RWPE2 (cell line): ENCODE data around the gene COPA.

ENCODE experiments used
- ATAC-seq: fragments of 200-7000 bp; cut with Tn5 transposase; 3 replicates; pipeline ENCODE4 v1.9.1; 2021; ENCODE audit warnings: low read depth
- DNase-seq: peaks from one replicate; pipeline ENCODE4 v3.0.0-alpha.2; 2020; ENCODE audit warnings: low spot score
- H3K27ac ChIP-seq: fragments of 450-650 bp; 2 replicates; pipeline ENCODE4 v1.5.1; 2017; ENCODE audit warnings: mild to moderate bottlenecking; ENCODE audit not compliant: poor library complexity, severe bottlenecking
- H3K27me3 ChIP-seq: fragments of 250-450 bp; sonication (Bioruptor Pico); 2 replicates; pipeline ENCODE4 v1.5.1; 2021; ENCODE audit warnings: mild to moderate bottlenecking, moderate library complexity; ENCODE audit not compliant: insufficient read depth, poor library complexity, severe bottlenecking
- H3K36me3 ChIP-seq: fragments of 250-450 bp; sonication (Bioruptor Pico); 2 replicates; pipeline ENCODE4 v1.5.1; 2020; ENCODE audit warnings: low read depth, mild to moderate bottlenecking, moderate library complexity
- H3K4me1 ChIP-seq: fragments of 250-450 bp; sonication (Bioruptor Pico); 2 replicates; pipeline ENCODE4 v1.5.1; 2021; ENCODE audit warnings: mild to moderate bottlenecking, moderate library complexity; ENCODE audit not compliant: insufficient read depth, poor library complexity, severe bottlenecking
- H3K4me3 ChIP-seq: fragments of 250-450 bp; sonication (Bioruptor Pico); 2 replicates; pipeline ENCODE4 v1.5.1; 2021; ENCODE audit warnings: mild to moderate bottlenecking, moderate library complexity; ENCODE audit not compliant: severe bottlenecking
- H3K9me3 ChIP-seq: fragments of 250-450 bp; sonication (Bioruptor Pico); 2 replicates; pipeline ENCODE4 v1.5.1; 2021; ENCODE audit warnings: mild to moderate bottlenecking, moderate library complexity; ENCODE audit not compliant: severe bottlenecking
- TF ChIP-seq, protein P1 (sequence below): fragments of 450-650 bp; IDR thresholded peaks from one replicate; pipeline ENCODE4 v1.5.1; 2017; ENCODE audit warnings: mild to moderate bottlenecking, moderate library complexity; ENCODE audit not compliant: poor library complexity, severe bottlenecking

COPA gene

GRCh38 chr1:160358073-160358472 lies 15.0 kb upstream of the COPA start:
- Histone ChIP-seq H3K4me1 (no peaks in the 10 kb centered on the region), H3K4me3 (no peak overlapping the region), H3K27me3 (no peaks in the 10 kb centered on the region), H3K27ac (no peak overlapping the region), H3K9me3 (no peaks in the 10 kb centered on the region), H3K36me3 (peaks cover 54% of the 10 kb centered on the region)
- DNase-seq (no peak), ATAC-seq (no peak)
- TF ChIP-seq, protein P1, sequence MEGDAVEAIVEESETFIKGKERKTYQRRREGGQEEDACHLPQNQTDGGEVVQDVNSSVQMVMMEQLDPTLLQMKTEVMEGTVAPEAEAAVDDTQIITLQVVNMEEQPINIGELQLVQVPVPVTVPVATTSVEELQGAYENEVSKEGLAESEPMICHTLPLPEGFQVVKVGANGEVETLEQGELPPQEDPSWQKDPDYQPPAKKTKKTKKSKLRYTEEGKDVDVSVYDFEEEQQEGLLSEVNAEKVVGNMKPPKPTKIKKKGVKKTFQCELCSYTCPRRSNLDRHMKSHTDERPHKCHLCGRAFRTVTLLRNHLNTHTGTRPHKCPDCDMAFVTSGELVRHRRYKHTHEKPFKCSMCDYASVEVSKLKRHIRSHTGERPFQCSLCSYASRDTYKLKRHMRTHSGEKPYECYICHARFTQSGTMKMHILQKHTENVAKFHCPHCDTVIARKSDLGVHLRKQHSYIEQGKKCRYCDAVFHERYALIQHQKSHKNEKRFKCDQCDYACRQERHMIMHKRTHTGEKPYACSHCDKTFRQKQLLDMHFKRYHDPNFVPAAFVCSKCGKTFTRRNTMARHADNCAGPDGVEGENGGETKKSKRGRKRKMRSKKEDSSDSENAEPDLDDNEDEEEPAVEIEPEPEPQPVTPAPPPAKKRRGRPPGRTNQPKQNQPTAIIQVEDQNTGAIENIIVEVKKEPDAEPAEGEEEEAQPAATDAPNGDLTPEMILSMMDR = no peak

DNA sequence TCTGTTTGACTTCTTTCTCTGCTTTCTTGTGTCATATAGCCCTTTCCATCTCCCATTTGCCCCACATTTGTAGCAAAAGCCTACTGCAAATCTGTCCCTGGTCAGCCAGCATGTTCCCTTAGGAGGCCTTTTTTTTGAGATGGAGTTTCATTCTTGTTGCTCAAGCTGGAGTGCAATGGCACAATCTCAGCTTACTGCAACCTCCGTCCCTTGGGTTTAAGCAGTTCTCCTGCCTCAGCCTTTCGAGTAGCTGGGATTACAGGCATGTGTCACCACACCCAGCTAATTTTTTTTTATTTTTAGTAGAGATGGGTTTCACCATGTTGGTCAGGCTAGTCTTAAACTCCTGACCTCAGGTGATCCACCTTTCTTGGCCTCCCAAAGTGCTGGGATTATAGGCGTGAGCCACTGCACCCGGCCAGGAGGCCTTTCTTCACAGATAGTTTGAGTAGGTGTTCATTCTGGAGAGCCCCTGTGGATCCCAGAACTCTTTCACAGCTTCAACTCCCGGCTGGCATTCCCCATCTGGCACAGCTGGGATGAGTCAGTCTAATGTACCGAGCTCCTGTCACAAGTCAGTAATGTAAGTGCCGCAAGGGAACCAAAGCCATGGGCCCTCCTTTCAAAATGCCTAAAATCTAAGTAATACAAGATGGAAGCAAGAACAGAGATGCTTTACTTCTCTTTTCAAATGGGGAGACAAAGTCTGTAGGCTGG lies 14.4 kb upstream of the COPA start:
- no peak overlapping the region for H3K4me3 ChIP-seq
- H3K4me1 ChIP-seq = no peaks in the 10 kb centered on the region
- TF ChIP-seq, protein P1 = no peak
- H3K27ac ChIP-seq = no peak overlapping the region
- DNase-seq = no peak
- ATAC-seq = no peak
- no peaks in the 10 kb centered on the region for H3K9me3 ChIP-seq
- no peaks in the 10 kb centered on the region for H3K27me3 ChIP-seq
- H3K36me3 ChIP-seq = peaks cover 60% of the 10 kb centered on the region

DNA sequence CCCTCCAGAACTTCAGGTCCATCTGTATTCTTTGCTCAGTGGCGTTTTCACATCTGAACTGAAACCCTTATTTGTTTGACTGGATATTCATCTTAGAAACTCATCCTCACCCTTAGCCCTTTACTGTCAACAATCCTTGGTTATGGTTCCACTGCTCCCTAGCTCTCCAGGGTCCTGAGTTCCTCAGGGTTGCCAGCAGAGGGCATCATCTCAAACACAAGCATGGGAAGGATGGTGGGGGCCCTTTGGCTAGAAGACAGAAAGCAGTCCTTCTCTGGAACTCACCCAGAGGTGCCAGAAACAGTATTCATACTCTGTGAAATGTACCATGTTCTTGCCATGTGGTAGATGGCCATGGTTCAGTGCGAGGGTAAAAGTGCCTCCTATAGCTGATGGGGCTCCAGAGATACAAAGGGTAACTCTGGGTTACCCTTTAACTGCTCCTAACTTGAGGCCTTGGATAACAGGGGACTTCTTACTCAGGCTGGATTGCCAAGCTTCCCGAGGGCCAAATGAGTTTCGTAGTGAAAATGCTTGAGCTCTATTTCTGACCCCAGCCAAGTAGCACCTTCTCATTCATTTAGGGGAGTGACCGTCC lies 11.4 kb upstream of the COPA start:
- no peaks in the 10 kb centered on the region for H3K4me1 ChIP-seq
- H3K27ac ChIP-seq = no peak overlapping the region
- no peaks in the 10 kb centered on the region for H3K9me3 ChIP-seq
- no peaks in the 10 kb centered on the region for H3K27me3 ChIP-seq
- TF ChIP-seq, protein P1 = peak; percentile 43
- H3K4me3 ChIP-seq = no peak overlapping the region
- DNase-seq (no peak), ATAC-seq (peak; percentile 60; the same call in 2 of the 3 replicates)
- H3K36me3 ChIP-seq = peaks cover 87% of the 10 kb centered on the region

GRCh38 chr1:160353223-160353622 lies 10.2 kb upstream of the COPA start:
- Histone ChIP-seq H3K27ac (no peak overlapping the region), H3K36me3 (peaks cover 96% of the 10 kb centered on the region), H3K9me3 (no peaks in the 10 kb centered on the region), H3K4me1 (no peaks in the 10 kb centered on the region), H3K27me3 (no peaks in the 10 kb centered on the region), H3K4me3 (no peak overlapping the region)
- DNase-seq = no peak
- ATAC-seq = 0 out of 3 replicates have a peak, but pooled peaks have one; percentile 33
- TF ChIP-seq, protein P1 = no peak

GRCh38 chr1:160352555-160352954 lies 9.5 kb upstream of the COPA start:
- DNase-seq = no peak
- Histone ChIP-seq H3K36me3 (peaks cover 96% of the 10 kb centered on the region), H3K4me3 (no peak overlapping the region), H3K27me3 (no peaks in the 10 kb centered on the region), H3K4me1 (no peaks in the 10 kb centered on the region), H3K9me3 (no peaks in the 10 kb centered on the region), H3K27ac (no peak overlapping the region)
- ATAC-seq = no peak
- TF ChIP-seq, protein P1 = no peak
